Measurements from ENCODE around the gene P4HA2. TPM values are rescaled to one million over a fixed set of nuclear protein-coding genes. Genes with fewer than 3 reads are reported as not detected.

Gene P4HA2
- total RNA-seq, 1 experiment from 2014 or later = 51.8 TPM

- no peak for DNase-seq
- Mint-ChIP-seq H3K9me3 (ENCODE audit: low read depth, unreplicated experiment) (no peaks in the 10 kb centered on the region), H3K27ac (ENCODE audit: unreplicated experiment) (no peak overlapping the region), H3K4me3 (ENCODE audit: low read depth, unreplicated experiment) (peak overlapping the region; percentile 74), H3K4me1 (ENCODE audit: low read depth, unreplicated experiment) (peaks cover 33% of the 10 kb centered on the region), H3K36me3 (ENCODE audit: insufficient read depth, unreplicated experiment) (peaks cover 26% of the 10 kb centered on the region), H3K27me3 (ENCODE audit: unreplicated experiment) (no peaks in the 10 kb centered on the region)
- CTCF ChIA-PET = interaction anchor here (1.1 to 3.4 kb wide), 3 partner anchors 21 to 35 kb away, joined by 3 to 21 read pairs (median 8); partner anchors contain the start of genes P4HA2 and SLC22A4
- BruUV-seq (replicated peaks) = no TSS peak
- intact Hi-C loops (cut with micrococcal nuclease; ENCODE audit: unreplicated experiment) = no loop called here
- TF ChIP-seq, protein P1, sequence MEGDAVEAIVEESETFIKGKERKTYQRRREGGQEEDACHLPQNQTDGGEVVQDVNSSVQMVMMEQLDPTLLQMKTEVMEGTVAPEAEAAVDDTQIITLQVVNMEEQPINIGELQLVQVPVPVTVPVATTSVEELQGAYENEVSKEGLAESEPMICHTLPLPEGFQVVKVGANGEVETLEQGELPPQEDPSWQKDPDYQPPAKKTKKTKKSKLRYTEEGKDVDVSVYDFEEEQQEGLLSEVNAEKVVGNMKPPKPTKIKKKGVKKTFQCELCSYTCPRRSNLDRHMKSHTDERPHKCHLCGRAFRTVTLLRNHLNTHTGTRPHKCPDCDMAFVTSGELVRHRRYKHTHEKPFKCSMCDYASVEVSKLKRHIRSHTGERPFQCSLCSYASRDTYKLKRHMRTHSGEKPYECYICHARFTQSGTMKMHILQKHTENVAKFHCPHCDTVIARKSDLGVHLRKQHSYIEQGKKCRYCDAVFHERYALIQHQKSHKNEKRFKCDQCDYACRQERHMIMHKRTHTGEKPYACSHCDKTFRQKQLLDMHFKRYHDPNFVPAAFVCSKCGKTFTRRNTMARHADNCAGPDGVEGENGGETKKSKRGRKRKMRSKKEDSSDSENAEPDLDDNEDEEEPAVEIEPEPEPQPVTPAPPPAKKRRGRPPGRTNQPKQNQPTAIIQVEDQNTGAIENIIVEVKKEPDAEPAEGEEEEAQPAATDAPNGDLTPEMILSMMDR (IDR thresholded peaks at IDR 0.05; ENCODE audit: unreplicated experiment) = no peak
Observed at GRCh38 chr5:132259069-132259851, 31.6 kb upstream of the P4HA2 start.

- Mint-ChIP-seq H3K4me1 (ENCODE audit: low read depth, unreplicated experiment) (peaks cover 39% of the 10 kb centered on the region), H3K4me3 (ENCODE audit: low read depth, unreplicated experiment) (peak overlapping the region; percentile 74), H3K36me3 (ENCODE audit: insufficient read depth, unreplicated experiment) (peaks cover 26% of the 10 kb centered on the region), H3K9me3 (ENCODE audit: low read depth, unreplicated experiment) (no peaks in the 10 kb centered on the region), H3K27ac (ENCODE audit: unreplicated experiment) (peak overlapping the region; percentile 58), H3K27me3 (ENCODE audit: unreplicated experiment) (no peaks in the 10 kb centered on the region)
- DNase-seq = no peak
- TF ChIP-seq, protein P1 (IDR thresholded peaks at IDR 0.05; ENCODE audit: unreplicated experiment) = no peak
- CTCF ChIA-PET = interaction anchor here (3.4 kb wide), 1 partner anchor 20 kb away, joined by 21 read pairs; no protein-coding TSS in a partner anchor
- TSS peak; percentile 17 for BruUV-seq (replicated peaks)
- intact Hi-C loops (cut with micrococcal nuclease; ENCODE audit: unreplicated experiment) = no loop called here
Observed at GRCh38 chr5:132258102-132259068, 30.7 kb upstream of the P4HA2 start.

DNA sequence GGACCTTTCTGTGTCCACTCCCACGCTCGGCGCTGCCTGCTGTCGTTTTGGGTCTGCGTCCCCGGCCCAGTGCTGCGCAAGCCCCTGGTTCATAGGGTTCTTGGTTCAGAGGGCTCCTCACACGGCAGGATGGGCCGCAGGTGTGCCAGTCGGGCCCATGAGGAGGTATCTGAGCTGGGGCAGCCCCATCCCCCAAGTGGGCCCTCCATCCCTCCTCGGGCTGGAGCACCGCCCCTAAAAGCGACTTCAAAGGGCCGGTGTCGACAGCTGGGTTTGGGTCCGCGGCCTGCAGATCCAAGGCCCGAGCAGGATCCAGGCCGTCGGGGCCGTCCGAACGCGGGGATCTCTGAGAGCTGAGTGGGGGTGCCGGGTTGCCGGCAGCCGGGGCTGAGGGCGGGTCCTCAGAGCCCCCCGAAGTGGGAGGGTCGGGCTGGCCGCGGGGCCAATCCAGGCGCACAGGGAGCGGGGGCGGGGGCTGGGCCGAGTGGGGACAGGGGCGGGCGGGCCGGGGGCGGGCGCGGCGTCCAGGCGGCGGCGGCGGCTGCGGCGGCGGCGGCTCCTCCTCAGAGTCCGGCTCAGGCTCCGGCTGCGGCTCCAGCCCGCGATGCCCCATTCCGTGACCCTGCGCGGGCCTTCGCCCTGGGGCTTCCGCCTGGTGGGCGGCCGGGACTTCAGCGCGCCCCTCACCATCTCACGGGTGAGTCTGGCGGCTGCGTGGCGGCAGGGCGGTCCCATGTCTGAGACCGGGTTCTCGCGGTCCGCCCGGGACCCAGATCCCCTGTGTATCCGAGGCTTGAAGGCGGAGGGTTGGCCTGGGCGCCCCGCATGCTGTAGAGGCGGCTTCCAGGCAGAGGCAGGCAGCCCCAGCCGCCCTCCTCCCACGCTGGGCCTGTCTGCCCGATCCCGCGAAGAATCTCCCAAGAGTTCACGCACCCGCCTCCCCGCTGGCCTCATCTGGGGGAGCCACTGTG, 29.8 kb upstream of the P4HA2 start, which contains the start of gene PDLIM4:
PDLIM4 (plus strand) TSS at position 566 of the 971 bp plus-strand sequence; CDS start at position 605, 39 bp downstream.
- TF ChIP-seq, protein P1 (IDR thresholded peaks at IDR 0.05; ENCODE audit: unreplicated experiment) = no peak
- intact Hi-C loops (cut with micrococcal nuclease; ENCODE audit: unreplicated experiment) = no loop called here
- DNase-seq = peak; percentile 46
- Mint-ChIP-seq H3K36me3 (ENCODE audit: insufficient read depth, unreplicated experiment) (peaks cover 26% of the 10 kb centered on the region), H3K27ac (ENCODE audit: unreplicated experiment) (peak within 1 kb of the TSS; percentile 58), H3K9me3 (ENCODE audit: low read depth, unreplicated experiment) (no peaks in the 10 kb centered on the region), H3K27me3 (ENCODE audit: unreplicated experiment) (no peaks in the 10 kb centered on the region), H3K4me3 (ENCODE audit: low read depth, unreplicated experiment) (peak within 1 kb of the TSS; percentile 74), H3K4me1 (ENCODE audit: low read depth, unreplicated experiment) (peaks cover 39% of the 10 kb centered on the region)
- CTCF ChIA-PET = no interaction called here
- BruUV-seq (replicated peaks) = no TSS peak

All from Calu3 (cell line).